HepG2 (cell line): ENCODE data around the gene NKD1. TPM values are rescaled to one million over a fixed set of nuclear protein-coding genes. Genes with fewer than 3 reads are reported as not detected.
A peak's percentile ranks its signal among the peaks of the same experiment; 100 is the strongest.

Source experiments
- AGO2 ChIP-seq: fragments of 200-400 bp; formaldehyde crosslinking; optimal IDR thresholded peaks from 2 replicates; pipeline ENCODE3; 2017; ENCODE audit warnings: mild to moderate bottlenecking, low read depth, low read length, moderate library complexity
- ATF7-NPFF ChIP-seq: sonication (generic); formaldehyde crosslinking; IDR thresholded peaks from 2 replicates; pipeline ENCODE4 v1.8.1; 2023; ENCODE audit warnings: mild to moderate bottlenecking, low read depth, missing genetic modification reagents, moderate library complexity
- GTF3A ChIP-seq: sonication (generic); formaldehyde crosslinking; conservative IDR thresholded peaks from 2 replicates; pipeline ENCODE4 v1.4.0; 2020; ENCODE audit warnings: mild to moderate bottlenecking, missing genetic modification reagents
- HNRNPK ChIP-seq: fragments of 200-400 bp; formaldehyde crosslinking; IDR thresholded peaks from 2 replicates; pipeline ENCODE4 v1.6.1; 2018; ENCODE audit warnings: low read length, low read depth, moderate library complexity, mild to moderate bottlenecking; ENCODE audit not compliant: poor library complexity, severe bottlenecking
- JARID2 ChIP-seq: sonication (generic); formaldehyde crosslinking; IDR thresholded peaks from 2 replicates; pipeline ENCODE4 v1.8.1; 2023; ENCODE audit warnings: missing genetic modification reagents, inconsistent platforms; ENCODE audit not compliant: insufficient replicate concordance
- MZF1 ChIP-seq: sonication (generic); formaldehyde crosslinking; IDR thresholded peaks from 2 replicates; pipeline ENCODE4 v1.8.1; 2023; ENCODE audit warnings: mild to moderate bottlenecking, missing genetic modification reagents, borderline replicate concordance
- SOX5 ChIP-seq: IDR thresholded peaks from 2 replicates; pipeline ENCODE4 v1.6.1; 2016; ENCODE audit warnings: borderline replicate concordance
- ZBTB34 ChIP-seq: sonication (generic); formaldehyde crosslinking; IDR thresholded peaks from 2 replicates; pipeline ENCODE4 v1.8.0; 2022; ENCODE audit warnings: mild to moderate bottlenecking, missing genetic modification reagents
- ZNF318 ChIP-seq: sonication (generic); formaldehyde crosslinking; IDR thresholded peaks from 2 replicates; pipeline ENCODE4 v1.4.0; 2020; ENCODE audit warnings: mild to moderate bottlenecking, missing genetic modification reagents
- ZNF383 ChIP-seq: sonication (generic); formaldehyde crosslinking; IDR thresholded peaks from 2 replicates; pipeline ENCODE4 v1.4.0; 2020; ENCODE audit warnings: missing genetic modification reagents, mild to moderate bottlenecking, borderline replicate concordance
- ZNF550 ChIP-seq: sonication (generic); formaldehyde crosslinking; IDR thresholded peaks from 2 replicates; pipeline ENCODE4 v1.4.0; 2020; ENCODE audit warnings: mild to moderate bottlenecking, missing genetic modification reagents, borderline replicate concordance
- ZNF570 ChIP-seq: sonication (generic); formaldehyde crosslinking; IDR thresholded peaks from 2 replicates; pipeline ENCODE4 v1.4.0; 2020; ENCODE audit warnings: mild to moderate bottlenecking, missing genetic modification reagents, borderline replicate concordance
- ZNF839 ChIP-seq: sonication (generic); formaldehyde crosslinking; IDR thresholded peaks from 2 replicates; pipeline ENCODE4 v1.4.0; 2020; ENCODE audit warnings: missing genetic modification reagents, mild to moderate bottlenecking, borderline replicate concordance
- ZNF878 ChIP-seq: sonication (generic); formaldehyde crosslinking; IDR thresholded peaks from 2 replicates; pipeline ENCODE4 v1.8.1; 2023; ENCODE audit warnings: mild to moderate bottlenecking, missing genetic modification reagents, moderate library complexity
- polyA plus RNA-seq, 8 experiments: library from polyadenylated mRNA; depleted of rRNA in 3 of 8; stranded (reverse) in 7 of 8; unstranded in 1 of 8; fragments of >200 nt; fragmentation: Illumina TruSeq in 4 of 8; extraction: Trizol in 4 of 8; gene quantifications; 2 replicates each; pipeline versions ENCODE4 v1.2.1 to v1.2.3, GENCODE V29; 2011 to 2016; ENCODE audit warnings: low read depth in 4 of 8, missing spikeins in 1 of 8, mixed read lengths in 1 of 8; ENCODE audit not compliant: insufficient read depth in 1 of 8
- total RNA-seq, 5 experiments: library from RNA; depleted of rRNA; stranded (reverse); fragments of >200 nt; fragmentation: Illumina TruSeq; extraction: Trizol; gene quantifications; 2 replicates each; pipeline ENCODE4 v1.2.3, GENCODE V29; 2016; ENCODE audit warnings: low read depth in 1 of 5
- TF ChIP-seq, protein P1 (sequence below): sonication (generic); formaldehyde crosslinking; IDR thresholded peaks from 2 replicates; pipeline ENCODE4 v1.8.0; 2023; ENCODE audit warnings: mild to moderate bottlenecking, missing genetic modification reagents

Gene NKD1
- total and polyA plus RNA-seq, 2 of the 13 experiments (the other 11 are each of a cell fraction or from before 2014, with no cell fraction given): 70.4 to 121 TPM

- TF ChIP-seq JARID2 (CRISPR knock-in tag) (no peak), HNRNPK (no peak), ZNF383 (CRISPR knock-in tag) (no peak), SOX5 (CRISPR knock-in tag) (no peak), MZF1 (CRISPR knock-in tag) (no peak), ZNF318 (CRISPR knock-in tag) (no peak), ZBTB34 (peak; percentile 69; the same call in 1 of the 2 replicates), ZNF570 (CRISPR knock-in tag) (no peak), ZNF550 (no peak), GTF3A (no peak), ZNF878 (CRISPR knock-in tag) (no peak), AGO2 (no peak), ZNF839 (CRISPR knock-in tag) (0 out of 2 replicates have a peak, but pooled peaks have one; percentile 55), ATF7-NPFF (CRISPR knock-in tag) (no peak)
- TF ChIP-seq, protein P1, sequence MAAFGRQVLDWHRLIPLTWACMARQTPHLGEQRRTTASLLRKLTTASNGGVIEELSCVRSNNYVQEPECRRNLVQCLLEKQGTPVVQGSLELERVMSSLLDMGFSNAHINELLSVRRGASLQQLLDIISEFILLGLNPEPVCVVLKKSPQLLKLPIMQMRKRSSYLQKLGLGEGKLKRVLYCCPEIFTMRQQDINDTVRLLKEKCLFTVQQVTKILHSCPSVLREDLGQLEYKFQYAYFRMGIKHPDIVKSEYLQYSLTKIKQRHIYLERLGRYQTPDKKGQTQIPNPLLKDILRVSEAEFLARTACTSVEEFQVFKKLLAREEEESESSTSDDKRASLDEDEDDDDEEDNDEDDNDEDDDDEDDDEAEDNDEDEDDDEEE (CRISPR knock-in tag): no peak
These were observed 148.6 kb downstream of the NKD1 start (continued) for GRCh38 chr16:50696575-50697420.
